Heart left ventricle (tissue), 16 donors: ENCODE measurements around the gene SH3RF3. TPM values are rescaled to one million over a fixed set of nuclear protein-coding genes. Genes with fewer than 3 reads are reported as not detected.
A peak's percentile ranks its signal among the peaks of the same experiment; 100 is the strongest.

Experiments used
- ATAC-seq, 4 donors: fragments of 200-7000 bp; cut with Tn5 transposase; one replicate each; pipeline ENCODE4 v1.9.1; 2020 to 2022; ENCODE audit warnings: moderate library complexity in 4 of 4, mild to moderate bottlenecking in 3 of 4, moderate number of reproducible peaks in 1 of 4
- DNase-seq, 5 donors: peaks; one replicate each; pipeline ENCODE4 v3.0.0-alpha.2; 2020
- H3K27ac ChIP-seq, 12 donors: fragments of 200-600 bp; sonication (generic) in 4 of 12; one replicate each; pipeline versions ENCODE4 v1.5.0 to v1.8.0; 2016 to 2022; ENCODE audit warnings: mild to moderate bottlenecking in 2 of 12
- H3K27me3 ChIP-seq, 9 donors: fragments of 200-600 bp; sonication (generic) in 2 of 9; one replicate each; pipeline versions ENCODE4 v1.5.1 to v1.8.0; 2016 to 2022; ENCODE audit warnings: mild to moderate bottlenecking in 3 of 9
- H3K36me3 ChIP-seq, 9 donors: fragments of 200-600 bp; sonication (generic) in 2 of 9; one replicate each; pipeline versions ENCODE4 v1.5.0 to v1.8.0; 2018 to 2022; ENCODE audit warnings: mild to moderate bottlenecking in 2 of 9
- H3K4me1 ChIP-seq, 12 donors: fragments of 200-600 bp; sonication (generic) in 4 of 12; one replicate each; pipeline versions ENCODE4 v1.5.0 to v1.8.0; 2016 to 2022; ENCODE audit warnings: mild to moderate bottlenecking in 3 of 12
- H3K4me3 ChIP-seq, 12 donors: fragments of 200-600 bp; sonication (generic) in 4 of 12; one replicate each; pipeline versions ENCODE4 v1.5.0 to v1.8.0; 2017 to 2022; ENCODE audit warnings: mild to moderate bottlenecking in 9 of 12, moderate library complexity in 4 of 12
- H3K9me3 ChIP-seq, 12 donors: fragments of 200-600 bp; sonication (generic) in 4 of 12; one replicate each; pipeline versions ENCODE4 v1.5.0 to v1.8.0; 2016 to 2022; ENCODE audit warnings: mild to moderate bottlenecking in 1 of 12
- POLR2A ChIP-seq, 2 donors: fragments of 450-650 bp; IDR thresholded peaks; one replicate each; pipeline ENCODE4 v1.6.1; 2017; ENCODE audit warnings: antibody characterized with exemption in 2 of 2, mild to moderate bottlenecking in 2 of 2, moderate library complexity in 2 of 2
- WGBS, 4 donors: extraction: QIAGEN DNeasy Blood & Tissue Kit in 2 of 4; methylation state at CpG; one replicate each; pipeline versions ENCODE4 v1.1.5 to v1.1.7; 2013 to 2018; 5-methylcytosine and 5-hydroxymethylcytosine counted together
- intact Hi-C, 10 donors: fragments of 100-400 bp; cut with DNase I; formaldehyde crosslinking; loops; one replicate each; pipeline versions ENCODE4 v1.11.1 to v1.14.2; 2022
- polyA plus RNA-seq, 2 donors: library from polyadenylated mRNA; stranded (reverse); fragments of 200-250 nt; gene quantifications; one replicate each; pipeline ENCODE4 v1.2.3, GENCODE V29; 2013
- total RNA-seq, 9 donors: library from RNA; depleted of rRNA in 2 of 9; stranded (reverse); fragments of >200 nt in 2 of 9; fragmentation: NEBNext Ultra II Directional in 3 of 9; extraction: Animal tissue kit (Norgen Biotek cat#: 25700) in 3 of 9; gene quantifications; one replicate each; pipeline versions ENCODE4 v1.1.0 to v1.2.4, GENCODE V29; 2016 to 2023
- TF ChIP-seq, protein P1 (sequence below), 12 donors: fragments of 200-600 bp; sonication (generic) in 4 of 12; IDR thresholded peaks; one replicate each; pipeline versions ENCODE4 v1.5.0 to v1.8.0; 2018 to 2022; ENCODE audit warnings: antibody characterized with exemption in 12 of 12, mild to moderate bottlenecking in 5 of 12
- donor health status: ischemic (EF 13 %, LVEDD 7.1; RV severe dilation, severe dysfunction).
- donor health status: healthy with polysubstance abuse.
- donor health status: DM: no; HTN: yes; CAD: no.
- donor health status: DM: no; HTN: no; CAD: no.
- donor health status: ischemic (EF 25% LVEDD 6.9; RV normal size, moderate dysfunction).
- donor health status: ischemic (EF 25% LVEDD 5.7; RV mildly dilated, moderate dysfunction).
- donor health status: healthy.
- donor health status: DM: yes; HTN: yes; CAD: no.
- donor health status: ischemic (EF 35%, LVEDD 5.7; RV mildly dilated, moderate dysfunction).
- donor health status: nonischemic (EF 11% LVEDD 7.7; RV severe dilation, severe dysfunction).
- donor health status: DM: yes; HTN: yes; CAD: no.
- donor health status: PGD.
- donor health status: ischemic (EF 29% LVEDD 5.4; RV normal size, mild dysfunction).
- donor health status: nonischemic (EF 23%, LVEDD 6.1; RV moderate dilation, normal function).

SH3RF3 gene
- total and polyA plus RNA-seq, 11 donors = 5.2 to 15.7 (median 7.9) TPM

DNA sequence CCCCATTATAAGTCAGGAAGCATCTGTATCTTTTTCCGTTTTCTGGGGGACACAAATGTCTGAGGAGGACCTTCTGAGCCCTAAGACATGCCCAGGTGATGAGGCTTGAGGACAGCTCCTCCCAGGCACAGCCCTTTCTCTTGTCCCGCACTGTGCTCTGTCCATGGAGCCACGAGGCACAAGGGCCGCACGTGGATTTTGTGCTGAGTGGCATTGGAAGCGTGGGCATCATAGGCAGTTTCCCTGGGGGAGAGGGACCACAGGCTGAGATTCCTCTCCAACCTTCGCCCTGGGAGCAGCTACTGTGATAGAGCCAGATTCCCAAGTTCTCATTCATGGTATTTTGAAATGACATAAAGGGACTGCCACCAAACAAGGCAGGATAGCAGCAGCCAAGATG lies 139.9 kb downstream of the SH3RF3 start:
- 83 to 97% (median 90%) methylated on average over 7 of the region's 7 CpGs for WGBS, 4 donors
- no peaks in the 10 kb centered on the region for H3K9me3 ChIP-seq
- H3K27ac ChIP-seq = no peak overlapping the region
- TF ChIP-seq, protein P1, sequence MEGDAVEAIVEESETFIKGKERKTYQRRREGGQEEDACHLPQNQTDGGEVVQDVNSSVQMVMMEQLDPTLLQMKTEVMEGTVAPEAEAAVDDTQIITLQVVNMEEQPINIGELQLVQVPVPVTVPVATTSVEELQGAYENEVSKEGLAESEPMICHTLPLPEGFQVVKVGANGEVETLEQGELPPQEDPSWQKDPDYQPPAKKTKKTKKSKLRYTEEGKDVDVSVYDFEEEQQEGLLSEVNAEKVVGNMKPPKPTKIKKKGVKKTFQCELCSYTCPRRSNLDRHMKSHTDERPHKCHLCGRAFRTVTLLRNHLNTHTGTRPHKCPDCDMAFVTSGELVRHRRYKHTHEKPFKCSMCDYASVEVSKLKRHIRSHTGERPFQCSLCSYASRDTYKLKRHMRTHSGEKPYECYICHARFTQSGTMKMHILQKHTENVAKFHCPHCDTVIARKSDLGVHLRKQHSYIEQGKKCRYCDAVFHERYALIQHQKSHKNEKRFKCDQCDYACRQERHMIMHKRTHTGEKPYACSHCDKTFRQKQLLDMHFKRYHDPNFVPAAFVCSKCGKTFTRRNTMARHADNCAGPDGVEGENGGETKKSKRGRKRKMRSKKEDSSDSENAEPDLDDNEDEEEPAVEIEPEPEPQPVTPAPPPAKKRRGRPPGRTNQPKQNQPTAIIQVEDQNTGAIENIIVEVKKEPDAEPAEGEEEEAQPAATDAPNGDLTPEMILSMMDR (IDR thresholded peaks at IDR 0.05) = no peak
- no peak for TF ChIP-seq POLR2A (IDR thresholded peaks at IDR 0.05)
- no peaks in the 10 kb centered on the region for H3K36me3 ChIP-seq
- peaks cover 7 to 47% (median 36%) of the 10 kb centered on the region in 12 donors for H3K4me1 ChIP-seq
- H3K27me3 ChIP-seq = no peaks in the 10 kb centered on the region
- DNase-seq (peak in 1 of 5 donors; percentile 33), ATAC-seq (no peak)
- H3K4me3 ChIP-seq = no peak overlapping the region
- intact Hi-C loops = loop anchor here in 1 of 10 donors (10.0 kb wide), 1 partner anchor 134 kb away; no protein-coding TSS in a partner anchor

DNA sequence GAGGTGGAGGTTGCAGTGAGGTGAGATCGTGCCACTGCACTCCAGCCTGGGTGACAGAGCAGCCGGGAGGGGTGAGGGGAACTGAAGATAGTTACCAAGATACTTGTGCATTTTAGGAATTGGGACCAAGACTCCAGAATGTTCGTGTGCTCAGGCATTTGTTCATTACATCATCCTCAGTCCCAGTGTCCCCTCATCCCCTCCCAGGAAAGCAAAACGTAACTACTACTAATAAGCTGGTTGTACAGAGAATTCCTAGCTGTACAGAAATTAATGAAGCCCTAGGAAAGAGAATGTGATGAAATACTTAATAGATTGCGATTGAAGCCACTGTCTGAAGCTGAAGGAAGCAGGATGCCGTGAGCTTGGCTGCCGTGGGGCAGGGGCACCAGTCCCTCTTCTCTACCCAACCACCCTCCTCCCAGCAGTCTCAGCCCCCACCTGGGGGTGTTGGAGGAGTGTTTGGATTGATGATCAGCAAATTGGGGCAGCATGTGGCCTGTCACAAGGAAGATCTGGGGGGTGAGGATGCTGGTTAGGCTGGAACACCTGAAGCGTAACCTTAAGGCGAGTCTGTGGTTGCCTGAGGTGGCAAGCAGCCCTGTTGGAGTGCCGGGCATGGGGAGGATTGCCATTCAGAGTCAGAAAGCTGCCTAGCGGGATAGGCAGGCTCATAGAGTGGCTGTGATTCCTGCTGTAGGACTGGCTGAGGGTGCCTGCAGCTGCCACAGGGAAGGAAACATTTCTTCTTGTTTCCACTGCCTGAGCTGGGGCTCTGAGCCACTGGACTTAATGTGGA lies 140.9 kb downstream of the SH3RF3 start:
- Histone ChIP-seq H3K4me3 (no peak overlapping the region), H3K27me3 (no peaks in the 10 kb centered on the region), H3K9me3 (no peaks in the 10 kb centered on the region), H3K36me3 (no peaks in the 10 kb centered on the region), H3K4me1 (peaks cover 7 to 42% (median 29%) of the 10 kb centered on the region in 12 donors), H3K27ac (no peak overlapping the region)
- ATAC-seq (no peak), DNase-seq (peak in 1 of 5 donors; percentile 42)
- TF ChIP-seq POLR2A (IDR thresholded peaks at IDR 0.05) = no peak
- TF ChIP-seq, protein P1 (IDR thresholded peaks at IDR 0.05) = no peak
- WGBS, 4 donors = 88 to 92% (median 89%) methylated on average over 11 of the region's 11 CpGs
- intact Hi-C loops = loop anchor here in 2 of 10 donors (5.0 to 10.0 kb wide), 2 partner anchors 62 to 135 kb away; no protein-coding TSS in a partner anchor

DNA sequence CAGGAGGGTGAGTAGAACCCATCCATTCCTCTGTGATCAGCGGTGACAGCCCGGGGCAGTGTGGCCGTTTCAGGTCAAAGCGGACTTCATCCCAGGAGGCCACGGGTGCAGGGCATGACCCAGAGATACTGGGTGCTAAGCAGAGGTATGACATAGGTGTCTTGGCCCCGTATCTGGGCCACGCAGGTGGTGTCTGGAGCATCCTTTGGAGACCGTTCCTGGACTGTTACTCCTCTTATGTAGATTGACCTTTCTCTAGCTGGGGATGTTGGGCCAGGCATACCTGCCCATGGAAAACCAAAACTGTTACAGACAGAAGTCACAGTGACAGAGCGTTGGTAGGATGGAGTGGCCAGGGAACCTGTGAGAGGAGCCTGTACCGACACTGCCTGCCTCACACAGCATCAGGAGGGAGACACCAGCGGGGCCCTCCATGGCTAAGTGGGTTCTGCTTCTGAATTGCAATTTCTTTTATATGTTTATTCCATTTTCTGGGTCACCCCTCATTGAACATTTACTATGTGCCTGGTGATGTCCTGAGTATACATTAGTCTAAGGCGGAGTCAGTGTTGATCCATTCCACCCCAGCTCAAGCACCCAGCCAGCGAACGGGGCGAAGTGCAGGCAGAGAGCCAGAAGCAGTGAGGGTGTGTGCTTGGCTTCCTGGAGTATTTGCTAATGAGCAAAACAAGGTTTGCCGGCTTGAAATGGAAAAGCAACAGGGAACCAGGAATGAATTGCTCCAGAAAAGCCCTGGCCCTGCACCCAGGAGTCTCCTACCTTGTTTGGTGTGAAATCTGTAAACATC lies 141.7 kb downstream of the SH3RF3 start:
- Histone ChIP-seq H3K27ac (no peak overlapping the region), H3K4me1 (peaks cover under 1 to 37% (median 25%) of the 10 kb centered on the region in 12 donors), H3K36me3 (no peaks in the 10 kb centered on the region), H3K9me3 (no peaks in the 10 kb centered on the region), H3K4me3 (no peak overlapping the region), H3K27me3 (no peaks in the 10 kb centered on the region)
- WGBS, 4 donors = 72 to 78% (median 74%) methylated on average over 11 to 16 of the region's 16 CpGs
- peak in 1 of 4 donors; percentile 26 for ATAC-seq
- no peak for TF ChIP-seq POLR2A (IDR thresholded peaks at IDR 0.05)
- TF ChIP-seq, protein P1 (IDR thresholded peaks at IDR 0.05) = no peak
- intact Hi-C loops = loop anchor here in 1 of 10 donors (5.0 kb wide), 1 partner anchor 62 kb away; no protein-coding TSS in a partner anchor
- DNase-seq = peak in 1 of 5 donors; percentile 36

DNA sequence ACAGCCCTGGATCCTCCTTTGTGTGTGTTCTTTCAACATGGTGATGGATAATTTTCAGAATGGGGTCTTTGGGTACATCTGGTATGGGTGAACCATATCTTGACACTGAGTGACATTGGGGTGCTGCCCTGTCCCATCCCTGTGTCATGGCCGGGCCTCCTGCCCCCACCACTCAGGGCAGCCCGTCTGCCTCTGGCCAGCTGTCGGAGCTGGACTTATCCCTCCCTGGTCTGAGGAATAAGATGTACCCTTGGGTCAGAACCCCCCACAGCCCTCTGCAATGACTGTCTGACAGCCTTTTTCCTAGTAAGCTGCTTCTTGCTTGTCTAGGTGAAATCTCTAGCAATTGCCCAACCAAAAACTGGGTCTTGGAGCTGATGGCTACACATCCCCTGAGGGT lies 142.9 kb downstream of the SH3RF3 start:
- no peaks in the 10 kb centered on the region for H3K27me3 ChIP-seq
- DNase-seq (peak in 1 of 5 donors; percentile 56), ATAC-seq (no peak)
- H3K4me1 ChIP-seq = peaks cover 0 to 27% (median 18%) of the 10 kb centered on the region in 12 donors
- no peaks in the 10 kb centered on the region for H3K36me3 ChIP-seq
- no peak overlapping the region for H3K27ac ChIP-seq
- WGBS, 4 donors = 96 to 98% (median 97%) methylated on average over 3 of the region's 3 CpGs
- TF ChIP-seq POLR2A (IDR thresholded peaks at IDR 0.05) = no peak
- TF ChIP-seq, protein P1 (IDR thresholded peaks at IDR 0.05) = no peak
- intact Hi-C loops = loop anchor here in 1 of 10 donors (5.0 kb wide), 1 partner anchor 60 kb away; no protein-coding TSS in a partner anchor
- H3K4me3 ChIP-seq = no peak overlapping the region
- H3K9me3 ChIP-seq = no peaks in the 10 kb centered on the region
